Measurements from ENCODE around the gene IFNL4. TPM values are rescaled to one million over a fixed set of nuclear protein-coding genes. Genes with fewer than 3 reads are reported as not detected.
"Not testable (repeated sequence)": the region's sequence is repeated elsewhere in the genome, so short reads cannot be mapped to it uniquely, and the experiment has no call there.

The IFNL4 gene
- total RNA-seq, 2 donors from 2014 or later, result not detected

- Histone ChIP-seq H3K4me1 (ENCODE audit: control insufficient read depth in 1 of 2, low read depth in 2 of 2) (no peaks in the 10 kb centered on the region), H3K4me3 (no peak overlapping the region), H3K36me3 (no peaks in the 10 kb centered on the region), H3K27ac (no peak overlapping the region), H3K9me3 (peaks cover 8% of the 10 kb centered on the region), H3K27me3 (replicated peaks; ENCODE audit: insufficient read depth) (no peaks in the 10 kb centered on the region)
- no peak for TF ChIP-seq CTCF (IDR thresholded peaks at IDR 0.05)
- ATAC-seq (ENCODE audit: insufficient number of reproducible peaks, low FRiP score, low read depth) (no peak), DNase-seq (ENCODE audit: low spot score) (no peak)
These were observed 35.4 kb upstream of the IFNL4 start for GRCh38 chr19:39284032-39284431.

DNA sequence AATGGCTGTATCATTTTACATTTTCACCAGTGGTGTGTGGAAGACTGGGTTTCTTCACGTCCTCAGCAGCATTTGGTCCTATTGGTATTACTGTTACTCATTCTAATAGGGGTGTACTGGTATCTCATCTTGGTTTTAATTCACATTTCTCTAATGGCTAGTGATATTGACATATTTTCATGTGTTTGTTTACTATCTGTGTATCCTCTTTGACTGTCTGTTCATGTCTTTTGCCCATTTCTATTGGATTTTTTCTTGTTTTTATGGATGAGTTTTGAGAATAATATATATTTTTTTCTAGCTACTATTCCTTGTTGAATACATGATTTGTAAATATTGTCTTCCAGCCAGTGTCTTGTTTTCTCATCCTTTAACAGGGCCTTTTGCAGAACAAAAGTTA lies 33.4 kb upstream of the IFNL4 start:
- no peak overlapping the region for H3K27ac ChIP-seq
- no peak overlapping the region for H3K4me3 ChIP-seq
- TF ChIP-seq CTCF (IDR thresholded peaks at IDR 0.05), result no peak
- no peaks in the 10 kb centered on the region for H3K36me3 ChIP-seq
- no peaks in the 10 kb centered on the region for H3K27me3 ChIP-seq (replicated peaks; ENCODE audit: insufficient read depth)
- H3K9me3 ChIP-seq, result peaks cover 8% of the 10 kb centered on the region
- H3K4me1 ChIP-seq (ENCODE audit: control insufficient read depth in 1 of 2, low read depth in 2 of 2), result no peaks in the 10 kb centered on the region
- ATAC-seq (ENCODE audit: insufficient number of reproducible peaks, low FRiP score, low read depth) (no peak), DNase-seq (ENCODE audit: low spot score) (no peak)

GRCh38 chr19:39277598-39277997 lies 28.9 kb upstream of the IFNL4 start:
- H3K27me3 ChIP-seq (replicated peaks; ENCODE audit: insufficient read depth), result no peaks in the 10 kb centered on the region
- peaks cover 8% of the 10 kb centered on the region for H3K9me3 ChIP-seq
- TF ChIP-seq CTCF (IDR thresholded peaks at IDR 0.05), result no peak
- DNase-seq (ENCODE audit: low spot score), result no peak
- H3K27ac ChIP-seq, result no peak overlapping the region
- H3K4me1 ChIP-seq (ENCODE audit: control insufficient read depth in 1 of 2, low read depth in 2 of 2), result no peaks in the 10 kb centered on the region
- H3K36me3 ChIP-seq, result no peaks in the 10 kb centered on the region
- no peak overlapping the region for H3K4me3 ChIP-seq
- ATAC-seq (ENCODE audit: insufficient number of reproducible peaks, low FRiP score, low read depth), result no peak

DNA sequence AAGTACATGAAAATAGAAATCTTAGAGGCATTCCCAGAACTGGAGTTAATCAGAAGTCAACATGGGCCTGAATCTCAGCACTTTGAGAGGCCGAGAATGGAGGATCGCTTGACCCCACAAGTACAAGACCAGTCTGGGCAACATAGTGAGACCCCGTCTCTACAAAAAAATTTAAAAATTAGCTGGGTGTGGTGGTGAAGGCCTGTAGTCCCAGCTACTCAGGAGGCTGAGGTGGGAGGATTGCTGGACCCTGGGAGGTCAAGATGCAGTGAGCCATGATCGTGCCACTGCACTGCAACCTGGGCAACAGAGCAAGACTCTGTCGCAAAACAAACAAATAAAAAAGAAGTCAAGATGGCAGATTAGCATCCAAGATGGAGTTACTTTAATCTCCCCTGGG lies 28.1 kb upstream of the IFNL4 start:
- Histone ChIP-seq H3K9me3 (peaks cover 2% of the 10 kb centered on the region), H3K27ac (no peak overlapping the region), H3K4me1 (ENCODE audit: control insufficient read depth in 1 of 2, low read depth in 2 of 2) (no peaks in the 10 kb centered on the region), H3K36me3 (no peaks in the 10 kb centered on the region), H3K4me3 (no peak overlapping the region), H3K27me3 (replicated peaks; ENCODE audit: insufficient read depth) (no peaks in the 10 kb centered on the region)
- ATAC-seq (ENCODE audit: insufficient number of reproducible peaks, low FRiP score, low read depth) (no peak), DNase-seq (ENCODE audit: low spot score) (no peak)
- TF ChIP-seq CTCF (IDR thresholded peaks at IDR 0.05), result no peak

DNA sequence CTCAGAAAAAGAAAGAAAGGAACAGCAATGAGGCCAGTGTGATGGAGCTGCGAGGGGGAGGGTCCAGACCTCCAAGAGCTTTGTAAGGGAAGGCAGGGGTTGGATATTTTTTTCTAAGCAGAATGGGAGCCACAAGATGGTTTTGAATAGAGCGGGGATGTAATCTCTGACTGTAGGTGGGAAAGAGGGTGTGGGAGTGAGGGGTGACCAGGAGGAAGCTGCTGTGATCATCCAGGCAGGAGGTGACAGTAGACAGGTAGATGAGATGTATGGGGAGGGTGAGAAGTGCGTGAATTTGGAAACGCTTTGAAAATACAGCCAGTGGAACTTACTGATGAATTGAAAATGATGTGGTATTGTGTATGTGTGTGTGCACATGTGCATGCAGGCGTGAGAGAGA lies 26.9 kb upstream of the IFNL4 start:
- DNase-seq (ENCODE audit: low spot score) (no peak), ATAC-seq (ENCODE audit: insufficient number of reproducible peaks, low FRiP score, low read depth) (no peak)
- Histone ChIP-seq H3K4me1 (ENCODE audit: control insufficient read depth in 1 of 2, low read depth in 2 of 2) (no peaks in the 10 kb centered on the region), H3K4me3 (no peak overlapping the region), H3K27ac (no peak overlapping the region), H3K9me3 (no peaks in the 10 kb centered on the region), H3K36me3 (no peaks in the 10 kb centered on the region), H3K27me3 (replicated peaks; ENCODE audit: insufficient read depth) (no peaks in the 10 kb centered on the region)
- TF ChIP-seq CTCF (IDR thresholded peaks at IDR 0.05), result no peak

- H3K4me3 ChIP-seq; H3K36me3 ChIP-seq; H3K4me1 ChIP-seq (ENCODE audit: control insufficient read depth in 1 of 2, low read depth in 2 of 2); H3K9me3 ChIP-seq; H3K27ac ChIP-seq; DNase-seq (ENCODE audit: low spot score); ATAC-seq (ENCODE audit: insufficient number of reproducible peaks, low FRiP score, low read depth); H3K27me3 ChIP-seq (replicated peaks; ENCODE audit: insufficient read depth): not testable (repeated sequence)
These were observed 25.2 kb upstream of the IFNL4 start for GRCh38 chr19:39273859-39274258.
